A673 (cell line): Measurements from ENCODE around the gene PGF. TPM values are rescaled to one million over a fixed set of nuclear protein-coding genes. Genes with fewer than 3 reads are reported as not detected.

Experiments
- BruUV-seq: library from RNA; stranded (reverse); fragments of 400-500 nt; replicated peaks from 2 replicates; lab custom pipeline; 2021; lab: Mats Ljungman, UMichigan
- CTCF ChIA-PET: fragments of 300-600 bp; sonication (Branson Sonifier 250); formaldehyde crosslinking; loops from one replicate; lab custom pipeline; 2022; ENCODE audit warnings: antibody characterized with exemption; lab: Charles Lee
- POLR2A ChIA-PET: fragments of 300-600 bp; sonication (Branson Sonifier 250); formaldehyde crosslinking; loops from one replicate; lab custom pipeline; 2022; ENCODE audit warnings: antibody characterized with exemption; ENCODE audit not compliant: low non-redundant PET; lab: Charles Lee
- DNase-seq: peaks from one replicate; pipeline ENCODE4 v3.0.0-alpha.2; 2015; ENCODE audit warnings: low spot score
- H3K27ac ChIP-seq: fragments of 200-600 bp; sonication (generic); 2 replicates; pipeline ENCODE4 v1.5.1; 2016; ENCODE audit warnings: mixed run types, low read depth, mild to moderate bottlenecking, mixed read lengths, antibody characterized with exemption, low read length; ENCODE audit not compliant: poor library complexity, severe bottlenecking
- H3K27me3 ChIP-seq: fragments of 200-600 bp; sonication (generic); replicated peaks from 2 replicates; pipeline ENCODE4 v1.6.1; 2017; ENCODE audit warnings: mixed run types, low read depth, mild to moderate bottlenecking, mixed read lengths, antibody characterized with exemption, low read length; ENCODE audit not compliant: insufficient read depth, poor library complexity
- H3K36me3 ChIP-seq: fragments of 200-600 bp; sonication (generic); 2 replicates; pipeline ENCODE4 v1.6.1; 2016; ENCODE audit warnings: mixed run types, mild to moderate bottlenecking, mixed read lengths, antibody characterized with exemption, low read length; ENCODE audit not compliant: insufficient read depth, poor library complexity, severe bottlenecking
- H3K4me1 ChIP-seq: fragments of 200-600 bp; sonication (generic); 2 replicates; pipeline ENCODE4 v1.6.1; 2017; ENCODE audit warnings: mixed run types, mild to moderate bottlenecking, mixed read lengths, antibody characterized with exemption, low read length; ENCODE audit not compliant: insufficient read depth, poor library complexity, severe bottlenecking
- H3K4me3 ChIP-seq: fragments of 200-600 bp; sonication (generic); 2 replicates; pipeline ENCODE4 v1.5.1; 2016; ENCODE audit warnings: low read depth, mixed run types, mild to moderate bottlenecking, mixed read lengths, low read length; ENCODE audit not compliant: poor library complexity, severe bottlenecking
- H3K9me3 ChIP-seq: fragments of 200-600 bp; sonication (generic); 2 replicates; pipeline ENCODE4 v1.6.1; 2016; ENCODE audit warnings: mixed run types, low read depth, mild to moderate bottlenecking, mixed read lengths, antibody characterized with exemption, low read length; ENCODE audit not compliant: poor library complexity, severe bottlenecking
- CTCF ChIP-seq: fragments of 300-800, 200-600 bp; sonication (generic); conservative IDR thresholded peaks from 2 replicates; pipeline ENCODE4 v1.5.1; 2017; ENCODE audit warnings: low read depth, mild to moderate bottlenecking, antibody characterized with exemption, low read length, moderate library complexity, mixed read lengths
- EZH2 ChIP-seq: fragments of 200-600 bp; sonication (generic); IDR thresholded peaks from 2 replicates; pipeline ENCODE4 v1.6.1; 2017; ENCODE audit warnings: borderline replicate concordance, low read depth, mild to moderate bottlenecking, mixed read lengths, antibody characterized with exemption, low read length; ENCODE audit not compliant: poor library complexity, severe bottlenecking
- intact Hi-C: fragments of 100-400 bp; cut with micrococcal nuclease; formaldehyde crosslinking; loops from one replicate; pipeline ENCODE4 v1.10.0; 2022; ENCODE audit not compliant: unreplicated experiment
- total RNA-seq: library from RNA; stranded (reverse); gene quantifications from 2 replicates; pipeline ENCODE4 v1.2.3, GENCODE V29; 2021

The PGF gene
- total RNA-seq, 1 experiment from 2014 or later, result 48.1 TPM

GRCh38 chr14:74988993-74989392 is 33.6 kb upstream of the PGF start:
- ChIA-PET POLR2A (no interaction called here), CTCF (no interaction called here)
- Histone ChIP-seq H3K9me3 (no peaks in the 10 kb centered on the region), H3K4me1 (no peaks in the 10 kb centered on the region), H3K36me3 (no peaks in the 10 kb centered on the region), H3K27ac (no peak overlapping the region), H3K27me3 (no peaks in the 10 kb centered on the region), H3K4me3 (no peak overlapping the region)
- no peak for TF ChIP-seq CTCF
- no peak for TF ChIP-seq EZH2
- no TSS peak for BruUV-seq
- DNase-seq, result no peak
- intact Hi-C loops, result no loop called here

GRCh38 chr14:74988131-74988530 is 32.7 kb upstream of the PGF start:
- ChIA-PET CTCF (no interaction called here), POLR2A (no interaction called here)
- no peak for DNase-seq
- Histone ChIP-seq H3K9me3 (no peaks in the 10 kb centered on the region), H3K4me1 (no peaks in the 10 kb centered on the region), H3K27ac (no peak overlapping the region), H3K4me3 (no peak overlapping the region), H3K27me3 (no peaks in the 10 kb centered on the region), H3K36me3 (no peaks in the 10 kb centered on the region)
- intact Hi-C loops, result no loop called here
- TF ChIP-seq CTCF (no peak), EZH2 (no peak)
- no TSS peak for BruUV-seq

GRCh38 chr14:74985806-74986205 is 30.4 kb upstream of the PGF start:
- Histone ChIP-seq H3K27me3 (no peaks in the 10 kb centered on the region), H3K36me3 (no peaks in the 10 kb centered on the region), H3K27ac (no peak overlapping the region), H3K4me3 (no peak overlapping the region), H3K9me3 (no peaks in the 10 kb centered on the region), H3K4me1 (peaks cover 14% of the 10 kb centered on the region)
- TF ChIP-seq CTCF, result no peak
- no peak for TF ChIP-seq EZH2
- intact Hi-C loops, result no loop called here
- ChIA-PET POLR2A (no interaction called here), CTCF (no interaction called here)
- BruUV-seq, result no TSS peak
- no peak for DNase-seq
